ENCODE results near the gene XYLT2. TPM values are rescaled to one million over a fixed set of nuclear protein-coding genes. Genes with fewer than 3 reads are reported as not detected.

Gene XYLT2
- total and polyA plus RNA-seq, 2 experiments from 2014 or later: 14.2 to 44.9 TPM

DNA sequence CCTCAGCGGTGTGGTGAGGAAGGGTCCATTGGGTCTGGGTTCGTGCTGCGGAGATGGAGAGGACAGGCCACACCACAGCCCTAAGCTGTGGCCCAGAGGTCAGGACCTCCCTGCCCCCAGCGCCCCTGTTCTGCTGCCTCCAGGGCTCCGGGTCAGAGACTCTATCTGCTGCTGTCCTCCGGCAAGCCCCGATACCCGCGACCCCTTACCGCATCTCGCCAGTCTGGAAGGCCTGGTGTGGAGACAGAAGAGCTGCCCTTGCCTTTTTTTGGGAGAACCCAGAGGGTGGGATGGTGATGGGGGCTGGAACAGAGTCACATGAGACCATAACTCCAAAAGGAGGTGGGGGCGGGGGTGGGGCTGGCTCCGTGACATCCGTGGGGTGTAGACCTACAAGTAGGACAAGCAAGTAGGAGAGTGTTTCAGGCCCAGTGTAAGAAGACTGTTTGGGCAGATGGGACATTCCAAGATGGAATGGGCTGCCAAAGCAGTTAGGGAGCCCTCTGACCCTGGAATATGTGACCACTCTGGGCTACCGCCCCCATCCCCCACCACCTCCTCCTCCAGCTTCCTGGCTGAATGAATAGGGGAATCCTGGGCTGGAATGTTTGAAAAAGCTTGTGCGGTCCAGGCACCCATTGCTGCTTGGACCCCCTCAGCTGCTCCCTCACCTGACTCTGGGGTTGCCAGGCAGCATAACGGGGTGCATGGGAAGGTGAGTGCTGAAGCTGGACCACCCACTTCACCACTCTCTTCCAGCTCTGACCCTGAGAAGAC is 1.4 kb downstream of the XYLT2 start:
- H3K36me3 Mint-ChIP-seq (ENCODE audit: low read depth): peaks cover 4% of the 10 kb centered on the region; the same call in 1 of the 3 replicates
- Histone ChIP-seq H4K20me1 (replicated peaks; ENCODE audit: insufficient read depth) (peaks cover 6% of the 10 kb centered on the region; the same call in 1 of the 2 replicates), H3K79me2 (replicated peaks; ENCODE audit: insufficient read depth) (peaks cover 29% of the 10 kb centered on the region), H3K4me2 (peak overlapping the region; percentile 98), H3F3A (replicated peaks; ENCODE audit: low read depth) (no peaks in the 10 kb centered on the region), H2AFZ (no peak overlapping the region), H3K9me2 (ENCODE audit: insufficient read depth) (no peaks in the 10 kb centered on the region), H3K36me3 (ENCODE audit: insufficient read depth) (no peaks in the 10 kb centered on the region), H3K4me1 (ENCODE audit: insufficient read depth) (peaks cover 18% of the 10 kb centered on the region), H3K27me3 (ENCODE audit: insufficient read depth) (peaks cover 15% of the 10 kb centered on the region; the same call in 1 of the 2 replicates), H3K27ac (ENCODE audit: low read depth) (no peak overlapping the region), H3K4me3 (peak overlapping the region; percentile 87)
- peaks cover 37% of the 10 kb centered on the region for H3K4me1 Mint-ChIP-seq
- H3K4me3 Mint-ChIP-seq: peak overlapping the region; percentile 95
- H3K27me3 Mint-ChIP-seq (ENCODE audit: insufficient read depth, low read depth, poor library complexity): peaks cover 24% of the 10 kb centered on the region
- DNase-seq (ENCODE audit: low spot score) (peak; percentile 75), ATAC-seq (peak; percentile 28)
- no peaks in the 10 kb centered on the region; the same call in 2 of the 3 replicates for H3K9me3 Mint-ChIP-seq
- TF ChIP-seq, protein P1, sequence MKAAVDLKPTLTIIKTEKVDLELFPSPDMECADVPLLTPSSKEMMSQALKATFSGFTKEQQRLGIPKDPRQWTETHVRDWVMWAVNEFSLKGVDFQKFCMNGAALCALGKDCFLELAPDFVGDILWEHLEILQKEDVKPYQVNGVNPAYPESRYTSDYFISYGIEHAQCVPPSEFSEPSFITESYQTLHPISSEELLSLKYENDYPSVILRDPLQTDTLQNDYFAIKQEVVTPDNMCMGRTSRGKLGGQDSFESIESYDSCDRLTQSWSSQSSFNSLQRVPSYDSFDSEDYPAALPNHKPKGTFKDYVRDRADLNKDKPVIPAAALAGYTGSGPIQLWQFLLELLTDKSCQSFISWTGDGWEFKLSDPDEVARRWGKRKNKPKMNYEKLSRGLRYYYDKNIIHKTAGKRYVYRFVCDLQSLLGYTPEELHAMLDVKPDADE (IDR thresholded peaks at IDR 0.05): 0 out of 2 replicates have a peak, but pooled peaks have one; percentile 14
- TF ChIP-seq ZNF114 (CRISPR knock-in tag; IDR thresholded peaks at IDR 0.05): no peak
- peak; percentile 14; the same call in 1 of the 2 replicates for TF ChIP-seq POLR2AphosphoS5 (IDR thresholded peaks at IDR 0.05; ENCODE audit: low read depth)
- no peak overlapping the region for H3K27ac Mint-ChIP-seq

DNA sequence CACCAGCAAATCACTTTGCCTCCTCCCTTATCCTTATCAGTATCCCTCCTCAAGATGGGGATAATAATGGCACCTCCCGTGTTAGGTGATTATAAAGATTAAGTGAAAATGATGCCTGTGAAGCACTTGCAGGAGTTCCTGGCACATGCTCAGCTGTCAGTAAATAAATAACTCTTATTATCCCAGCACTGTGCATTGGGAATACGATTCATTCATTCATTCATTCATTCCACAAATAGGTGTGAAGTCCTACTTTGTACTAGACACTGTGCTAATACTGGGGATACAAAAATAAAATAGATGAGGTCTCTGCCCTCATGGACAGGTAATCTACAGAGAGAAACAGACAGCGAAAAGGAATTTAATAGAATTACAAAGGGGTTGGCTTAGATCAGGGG is 2.0 kb downstream of the XYLT2 start:
- Mint-ChIP-seq H3K27ac (no peak overlapping the region), H3K9me3 (no peaks in the 10 kb centered on the region; the same call in 2 of the 3 replicates), H3K4me3 (peak overlapping the region; percentile 95), H3K4me1 (peaks cover 37% of the 10 kb centered on the region), H3K36me3 (ENCODE audit: low read depth) (peaks cover 4% of the 10 kb centered on the region; the same call in 1 of the 3 replicates), H3K27me3 (ENCODE audit: insufficient read depth, low read depth, poor library complexity) (peaks cover 25% of the 10 kb centered on the region)
- Histone ChIP-seq H2AFZ (no peak overlapping the region), H3K27me3 (ENCODE audit: insufficient read depth) (peaks cover 15% of the 10 kb centered on the region; the same call in 1 of the 2 replicates), H3K79me2 (replicated peaks; ENCODE audit: insufficient read depth) (peaks cover 29% of the 10 kb centered on the region), H3K4me1 (ENCODE audit: insufficient read depth) (peaks cover 18% of the 10 kb centered on the region), H4K20me1 (replicated peaks; ENCODE audit: insufficient read depth) (peaks cover 6% of the 10 kb centered on the region; the same call in 1 of the 2 replicates), H3K36me3 (ENCODE audit: insufficient read depth) (no peaks in the 10 kb centered on the region), H3K27ac (ENCODE audit: low read depth) (no peak overlapping the region), H3F3A (replicated peaks; ENCODE audit: low read depth) (no peaks in the 10 kb centered on the region), H3K4me2 (peak overlapping the region; percentile 98), H3K4me3 (peak overlapping the region; percentile 87), H3K9me2 (ENCODE audit: insufficient read depth) (no peaks in the 10 kb centered on the region)
- no peak for ATAC-seq
- no peak for DNase-seq (ENCODE audit: low spot score)
- no peak for TF ChIP-seq CREB1 (CRISPR knock-in tag; IDR thresholded peaks at IDR 0.05; ENCODE audit: low read depth)
- TF ChIP-seq NANOG (IDR thresholded peaks at IDR 0.05; ENCODE audit: borderline replicate concordance): no peak
- TF ChIP-seq POLR2AphosphoS5 (IDR thresholded peaks at IDR 0.05; ENCODE audit: low read depth): no peak
- TF ChIP-seq, protein P1 (IDR thresholded peaks at IDR 0.05): no peak
- TF ChIP-seq ZNF114 (CRISPR knock-in tag; IDR thresholded peaks at IDR 0.05): no peak
- TF ChIP-seq EZH2 (IDR thresholded peaks at IDR 0.05; ENCODE audit: low read depth, unreplicated experiment): no peak
- TF ChIP-seq, protein P2, sequence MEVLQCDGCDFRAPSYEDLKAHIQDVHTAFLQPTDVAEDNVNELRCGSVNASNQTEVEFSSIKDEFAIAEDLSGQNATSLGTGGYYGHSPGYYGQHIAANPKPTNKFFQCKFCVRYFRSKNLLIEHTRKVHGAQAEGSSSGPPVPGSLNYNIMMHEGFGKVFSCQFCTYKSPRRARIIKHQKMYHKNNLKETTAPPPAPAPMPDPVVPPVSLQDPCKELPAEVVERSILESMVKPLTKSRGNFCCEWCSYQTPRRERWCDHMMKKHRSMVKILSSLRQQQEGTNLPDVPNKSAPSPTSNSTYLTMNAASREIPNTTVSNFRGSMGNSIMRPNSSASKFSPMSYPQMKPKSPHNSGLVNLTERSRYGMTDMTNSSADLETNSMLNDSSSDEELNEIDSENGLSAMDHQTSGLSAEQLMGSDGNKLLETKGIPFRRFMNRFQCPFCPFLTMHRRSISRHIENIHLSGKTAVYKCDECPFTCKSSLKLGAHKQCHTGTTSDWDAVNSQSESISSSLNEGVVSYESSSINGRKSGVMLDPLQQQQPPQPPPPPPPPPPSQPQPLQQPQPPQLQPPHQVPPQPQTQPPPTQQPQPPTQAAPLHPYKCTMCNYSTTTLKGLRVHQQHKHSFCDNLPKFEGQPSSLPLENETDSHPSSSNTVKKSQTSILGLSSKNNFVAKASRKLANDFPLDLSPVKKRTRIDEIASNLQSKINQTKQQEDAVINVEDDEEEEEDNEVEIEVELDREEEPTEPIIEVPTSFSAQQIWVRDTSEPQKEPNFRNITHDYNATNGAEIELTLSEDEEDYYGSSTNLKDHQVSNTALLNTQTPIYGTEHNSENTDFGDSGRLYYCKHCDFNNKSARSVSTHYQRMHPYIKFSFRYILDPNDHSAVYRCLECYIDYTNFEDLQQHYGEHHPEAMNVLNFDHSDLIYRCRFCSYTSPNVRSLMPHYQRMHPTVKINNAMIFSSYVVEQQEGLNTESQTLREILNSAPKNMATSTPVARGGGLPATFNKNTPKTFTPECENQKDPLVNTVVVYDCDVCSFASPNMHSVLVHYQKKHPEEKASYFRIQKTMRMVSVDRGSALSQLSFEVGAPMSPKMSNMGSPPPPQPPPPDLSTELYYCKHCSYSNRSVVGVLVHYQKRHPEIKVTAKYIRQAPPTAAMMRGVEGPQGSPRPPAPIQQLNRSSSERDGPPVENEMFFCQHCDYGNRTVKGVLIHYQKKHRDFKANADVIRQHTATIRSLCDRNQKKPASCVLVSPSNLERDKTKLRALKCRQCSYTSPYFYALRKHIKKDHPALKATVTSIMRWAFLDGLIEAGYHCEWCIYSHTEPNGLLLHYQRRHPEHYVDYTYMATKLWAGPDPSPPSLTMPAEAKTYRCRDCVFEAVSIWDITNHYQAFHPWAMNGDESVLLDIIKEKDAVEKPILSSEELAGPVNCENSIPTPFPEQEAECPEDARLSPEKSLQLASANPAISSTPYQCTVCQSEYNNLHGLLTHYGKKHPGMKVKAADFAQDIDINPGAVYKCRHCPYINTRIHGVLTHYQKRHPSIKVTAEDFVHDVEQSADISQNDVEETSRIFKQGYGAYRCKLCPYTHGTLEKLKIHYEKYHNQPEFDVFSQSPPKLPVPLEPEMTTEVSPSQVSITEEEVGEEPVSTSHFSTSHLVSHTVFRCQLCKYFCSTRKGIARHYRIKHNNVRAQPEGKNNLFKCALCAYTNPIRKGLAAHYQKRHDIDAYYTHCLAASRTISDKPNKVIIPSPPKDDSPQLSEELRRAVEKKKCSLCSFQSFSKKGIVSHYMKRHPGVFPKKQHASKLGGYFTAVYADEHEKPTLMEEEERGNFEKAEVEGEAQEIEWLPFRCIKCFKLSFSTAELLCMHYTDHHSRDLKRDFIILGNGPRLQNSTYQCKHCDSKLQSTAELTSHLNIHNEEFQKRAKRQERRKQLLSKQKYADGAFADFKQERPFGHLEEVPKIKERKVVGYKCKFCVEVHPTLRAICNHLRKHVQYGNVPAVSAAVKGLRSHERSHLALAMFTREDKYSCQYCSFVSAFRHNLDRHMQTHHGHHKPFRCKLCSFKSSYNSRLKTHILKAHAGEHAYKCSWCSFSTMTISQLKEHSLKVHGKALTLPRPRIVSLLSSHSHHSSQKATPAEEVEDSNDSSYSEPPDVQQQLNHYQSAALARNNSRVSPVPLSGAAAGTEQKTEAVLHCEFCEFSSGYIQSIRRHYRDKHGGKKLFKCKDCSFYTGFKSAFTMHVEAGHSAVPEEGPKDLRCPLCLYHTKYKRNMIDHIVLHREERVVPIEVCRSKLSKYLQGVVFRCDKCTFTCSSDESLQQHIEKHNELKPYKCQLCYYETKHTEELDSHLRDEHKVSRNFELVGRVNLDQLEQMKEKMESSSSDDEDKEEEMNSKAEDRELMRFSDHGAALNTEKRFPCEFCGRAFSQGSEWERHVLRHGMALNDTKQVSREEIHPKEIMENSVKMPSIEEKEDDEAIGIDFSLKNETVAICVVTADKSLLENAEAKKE (CRISPR knock-in tag; IDR thresholded peaks at IDR 0.05): no peak
